SU-DHL-6 (cell line): ENCODE measurements around the gene PSPH.
"Not testable (repeated sequence)": the region's sequence is repeated elsewhere in the genome, so short reads cannot be mapped to it uniquely, and the experiment has no call there.

Experiments
- H2AFZ ChIP-seq: fragments of 200-600 bp; sonication (generic); 2 replicates; pipeline ENCODE4 v1.6.1; 2014; ENCODE audit warnings: low read depth, mild to moderate bottlenecking, moderate library complexity, mixed read lengths, antibody characterized with exemption, low read length; ENCODE audit not compliant: severe bottlenecking
- H3F3A ChIP-seq: fragments of 200-600 bp; shearing (Covaris generic); 2 replicates; pipeline ENCODE4 v1.6.0; 2016; ENCODE audit warnings: antibody characterized with exemption, mild to moderate bottlenecking; ENCODE audit not compliant: insufficient read depth
- H3K27ac ChIP-seq: fragments of 200-600 bp; sonication (generic); 2 replicates; pipeline ENCODE4 v1.5.1; 2016; ENCODE audit warnings: low read depth, mild to moderate bottlenecking, low read length, moderate library complexity, mixed read lengths
- H3K27me3 ChIP-seq: fragments of 200-600 bp; sonication (generic), shearing (Covaris generic); 2 replicates; pipeline ENCODE4 v1.6.0; 2014; ENCODE audit warnings: mild to moderate bottlenecking, low read length
- H3K36me3 ChIP-seq: fragments of 200-600 bp; sonication (generic); 2 replicates; pipeline ENCODE4 v1.6.1; 2014; ENCODE audit warnings: mild to moderate bottlenecking, low read length, mixed read lengths
- H3K4me2 ChIP-seq: fragments of 300-600, 200-600 bp; shearing (Covaris generic), sonication (generic); 2 replicates; pipeline ENCODE4 v1.6.0; 2014; ENCODE audit warnings: low read length, low read depth, mild to moderate bottlenecking; ENCODE audit not compliant: poor library complexity, severe bottlenecking
- H3K4me3 ChIP-seq: fragments of 200-600 bp; sonication (generic); 2 replicates; pipeline ENCODE4 v1.5.1; 2014; ENCODE audit warnings: antibody characterized with exemption, low read length, mild to moderate bottlenecking, mixed read lengths; ENCODE audit not compliant: insufficient read depth, poor library complexity, severe bottlenecking
- H3K79me2 ChIP-seq: fragments of 200-600 bp; sonication (generic); 2 replicates; pipeline ENCODE4 v1.6.1; 2014; ENCODE audit warnings: mild to moderate bottlenecking, low read length, moderate library complexity; ENCODE audit not compliant: insufficient read depth
- H3K9ac ChIP-seq: fragments of 200-600 bp; sonication (generic); 2 replicates; pipeline ENCODE4 v1.7.0; 2014; ENCODE audit warnings: mild to moderate bottlenecking, low read length
- H3K9me2 ChIP-seq: fragments of 200-600 bp; sonication (generic); replicated peaks from 2 replicates; pipeline ENCODE4 v1.6.1; 2014; ENCODE audit warnings: low read length; ENCODE audit not compliant: insufficient read depth
- H3K9me3 ChIP-seq: fragments of 200-600 bp; sonication (generic); 2 replicates; pipeline ENCODE4 v1.6.1; 2014; ENCODE audit warnings: low read length, mixed read lengths; ENCODE audit not compliant: insufficient read depth
- H4K20me1 ChIP-seq: fragments of 200-600 bp; sonication (generic); 2 replicates; pipeline ENCODE4 v1.6.1; 2014; ENCODE audit warnings: low read depth, mild to moderate bottlenecking, antibody characterized with exemption, low read length, moderate library complexity, mixed read lengths
- EZH2phosphoT487 ChIP-seq: fragments of 200-600 bp; sonication (generic), shearing (Covaris generic); conservative IDR thresholded peaks from 2 replicates; pipeline ENCODE4 v1.6.1; 2018; ENCODE audit warnings: mild to moderate bottlenecking, antibody characterized with exemption, low read length, moderate library complexity, mixed read lengths
- TF ChIP-seq, protein P1 (sequence below): fragments of 200-600 bp; sonication (generic); IDR thresholded peaks from one replicate; pipeline ENCODE4 v1.5.1; 2017; ENCODE audit warnings: antibody characterized with exemption, mild to moderate bottlenecking, low read length, moderate library complexity; ENCODE audit not compliant: insufficient read depth, poor library complexity, severe bottlenecking

The PSPH gene

DNA sequence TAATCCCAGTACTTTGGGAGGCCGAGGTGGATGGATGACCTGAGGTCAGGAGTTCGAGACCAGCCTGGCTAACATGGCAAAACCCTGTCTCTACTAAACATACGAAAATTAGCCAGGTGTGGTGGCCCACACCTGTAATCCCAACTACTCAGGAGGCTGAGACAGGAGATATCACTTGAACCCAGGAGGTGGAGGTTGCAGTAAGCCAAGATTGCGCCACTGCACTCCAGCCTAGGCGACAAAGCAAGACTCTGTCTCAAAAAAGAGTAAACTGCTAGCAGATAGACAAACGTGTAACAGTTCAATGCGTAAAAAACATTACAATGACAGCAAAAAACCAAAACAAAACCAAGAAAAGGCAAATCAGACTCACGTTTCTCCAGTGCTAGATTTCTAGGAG, 19.7 kb downstream of the PSPH start:
- H3K27ac ChIP-seq = not testable (repeated sequence)

DNA sequence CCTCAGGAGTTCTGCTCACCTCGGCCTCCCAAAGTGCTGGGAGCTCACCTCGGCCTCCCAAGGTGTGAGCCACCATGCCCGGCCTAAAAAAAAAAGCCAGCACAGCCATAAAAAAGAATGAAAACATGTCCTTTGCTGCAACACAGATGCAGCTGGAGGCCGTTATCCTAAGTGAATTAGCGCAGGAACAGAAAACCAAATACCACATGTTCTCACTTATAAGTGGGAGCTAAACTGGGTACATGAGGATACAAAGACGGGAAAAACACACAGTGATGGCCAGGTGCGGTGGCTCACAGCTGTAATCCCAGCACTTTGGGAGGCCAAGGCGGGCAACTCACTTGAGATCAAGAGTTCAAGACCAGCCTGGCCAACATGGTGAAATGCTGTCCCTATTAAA, 20.9 kb downstream of the PSPH start:
- Histone ChIP-seq H3K9ac (no peak overlapping the region), H3K27ac (no peak overlapping the region), H3K4me3 (no peak overlapping the region), H3K27me3 (no peaks in the 10 kb centered on the region), H3K4me2 (no peak overlapping the region), H4K20me1 (no peaks in the 10 kb centered on the region), H3K79me2 (0 out of 2 replicates have a peak, but pooled peaks cover 9% of the 10 kb centered on the region), H3K9me3 (no peaks in the 10 kb centered on the region), H2AFZ (no peak overlapping the region), H3K9me2 (no peaks in the 10 kb centered on the region), H3F3A (peaks cover 10% of the 10 kb centered on the region; the same call in 1 of the 2 replicates), H3K36me3 (no peaks in the 10 kb centered on the region)
- TF ChIP-seq, protein P1, sequence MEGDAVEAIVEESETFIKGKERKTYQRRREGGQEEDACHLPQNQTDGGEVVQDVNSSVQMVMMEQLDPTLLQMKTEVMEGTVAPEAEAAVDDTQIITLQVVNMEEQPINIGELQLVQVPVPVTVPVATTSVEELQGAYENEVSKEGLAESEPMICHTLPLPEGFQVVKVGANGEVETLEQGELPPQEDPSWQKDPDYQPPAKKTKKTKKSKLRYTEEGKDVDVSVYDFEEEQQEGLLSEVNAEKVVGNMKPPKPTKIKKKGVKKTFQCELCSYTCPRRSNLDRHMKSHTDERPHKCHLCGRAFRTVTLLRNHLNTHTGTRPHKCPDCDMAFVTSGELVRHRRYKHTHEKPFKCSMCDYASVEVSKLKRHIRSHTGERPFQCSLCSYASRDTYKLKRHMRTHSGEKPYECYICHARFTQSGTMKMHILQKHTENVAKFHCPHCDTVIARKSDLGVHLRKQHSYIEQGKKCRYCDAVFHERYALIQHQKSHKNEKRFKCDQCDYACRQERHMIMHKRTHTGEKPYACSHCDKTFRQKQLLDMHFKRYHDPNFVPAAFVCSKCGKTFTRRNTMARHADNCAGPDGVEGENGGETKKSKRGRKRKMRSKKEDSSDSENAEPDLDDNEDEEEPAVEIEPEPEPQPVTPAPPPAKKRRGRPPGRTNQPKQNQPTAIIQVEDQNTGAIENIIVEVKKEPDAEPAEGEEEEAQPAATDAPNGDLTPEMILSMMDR = no peak
- TF ChIP-seq EZH2phosphoT487 = no peak

More for the DNA sequence above, 19.7 kb downstream of the PSPH start:
- H3K9ac ChIP-seq, H3K4me3 ChIP-seq, H2AFZ ChIP-seq, H3K9me2 ChIP-seq, H3K27me3 ChIP-seq, H4K20me1 ChIP-seq, H3K9me3 ChIP-seq, H3K4me2 ChIP-seq, H3K36me3 ChIP-seq: not testable (repeated sequence)
- Histone ChIP-seq H3K79me2 (0 out of 2 replicates have a peak, but pooled peaks cover 14% of the 10 kb centered on the region), H3F3A (peaks cover 15% of the 10 kb centered on the region; the same call in 1 of the 2 replicates)

DNA sequence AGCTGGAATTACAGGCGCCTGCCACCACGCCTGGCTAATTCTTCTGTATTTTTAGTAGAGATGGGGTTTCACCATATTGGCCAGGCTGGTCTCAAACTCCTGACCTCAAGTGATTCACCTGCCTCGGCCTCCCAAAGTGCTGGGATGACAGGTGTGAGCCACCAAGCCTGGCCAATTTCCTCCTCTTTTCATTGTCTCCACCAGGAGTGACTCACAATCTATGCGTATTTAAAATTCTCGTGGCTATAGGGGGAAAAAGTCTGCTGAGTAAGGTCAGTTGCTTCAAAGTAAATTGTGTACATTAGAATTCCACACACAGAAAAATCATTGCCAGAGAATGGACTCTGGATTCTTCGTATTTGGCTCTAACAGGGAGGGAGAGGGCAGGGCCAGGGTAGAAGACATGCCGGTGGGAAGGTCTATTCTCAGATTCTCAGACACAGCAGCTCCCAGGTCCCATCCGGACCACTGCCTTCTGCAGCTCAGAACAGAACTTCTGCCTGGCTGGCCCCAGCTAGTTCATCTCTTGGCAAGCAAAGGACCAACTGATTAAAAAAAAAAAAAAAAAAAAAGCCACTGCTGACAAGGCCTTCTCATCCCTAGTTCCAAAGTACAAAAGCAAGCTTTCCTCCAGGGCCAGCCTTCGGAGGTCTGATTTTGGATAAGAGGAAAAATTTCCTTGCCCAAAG, 22.2 kb downstream of the PSPH start:
- peaks cover 8% of the 10 kb centered on the region; the same call in 1 of the 2 replicates for H3F3A ChIP-seq
- no peaks in the 10 kb centered on the region for H4K20me1 ChIP-seq
- no peaks in the 10 kb centered on the region for H3K9me2 ChIP-seq
- no peak overlapping the region for H3K27ac ChIP-seq
- no peak overlapping the region for H3K4me3 ChIP-seq
- TF ChIP-seq, protein P1 = no peak
- TF ChIP-seq EZH2phosphoT487 = no peak
- H3K9ac ChIP-seq = no peak overlapping the region
- no peak overlapping the region for H3K4me2 ChIP-seq
- H3K9me3 ChIP-seq = no peaks in the 10 kb centered on the region
- no peak overlapping the region for H2AFZ ChIP-seq
- H3K36me3 ChIP-seq = no peaks in the 10 kb centered on the region
- H3K27me3 ChIP-seq = no peaks in the 10 kb centered on the region
- 0 out of 2 replicates have a peak, but pooled peaks cover 4% of the 10 kb centered on the region for H3K79me2 ChIP-seq

DNA sequence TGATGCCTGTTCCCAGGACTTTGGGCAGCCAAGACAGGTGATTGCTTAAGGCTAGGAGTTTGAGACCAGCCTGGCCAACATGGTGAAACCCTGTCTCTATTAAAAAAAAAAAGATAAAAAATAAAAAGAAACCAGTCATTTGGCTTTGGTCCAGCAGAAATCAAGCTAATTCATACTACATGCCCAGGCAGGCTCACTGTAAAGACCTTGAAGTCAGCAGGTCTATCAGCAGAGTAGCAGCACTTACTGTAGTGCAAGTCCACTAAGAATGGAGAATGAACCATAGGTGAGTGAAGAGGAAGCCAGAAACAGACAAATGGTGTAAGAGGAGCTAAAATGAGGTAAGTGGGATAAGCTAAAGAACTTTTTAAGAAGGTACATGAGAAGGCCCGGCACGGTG, 24.7 kb downstream of the PSPH start:
- no peaks in the 10 kb centered on the region for H3K36me3 ChIP-seq
- H3K27me3 ChIP-seq = no peaks in the 10 kb centered on the region
- H4K20me1 ChIP-seq = no peaks in the 10 kb centered on the region
- H3K79me2 ChIP-seq = no peaks in the 10 kb centered on the region
- H3K9me2 ChIP-seq = no peaks in the 10 kb centered on the region
- TF ChIP-seq EZH2phosphoT487 = no peak
- TF ChIP-seq, protein P1 = no peak
- no peaks in the 10 kb centered on the region for H3F3A ChIP-seq
- H3K9ac ChIP-seq = no peak overlapping the region
- H3K4me2 ChIP-seq = no peak overlapping the region
- H3K27ac ChIP-seq = no peak overlapping the region
- H3K4me3 ChIP-seq = no peak overlapping the region
- H2AFZ ChIP-seq = no peak overlapping the region
- no peaks in the 10 kb centered on the region for H3K9me3 ChIP-seq
